B cell (primary cell): ENCODE measurements around the gene EDDM13. TPM values are rescaled to one million over a fixed set of nuclear protein-coding genes. Genes with fewer than 3 reads are reported as not detected.
"Not testable (repeated sequence)": the region's sequence is repeated elsewhere in the genome, so short reads cannot be mapped to it uniquely, and the experiment has no call there.

Experiments
- ATAC-seq: fragments of 200-7000 bp; cut with Tn5 transposase; one replicate; pipeline ENCODE4 v1.10.0; 2021; ENCODE audit warnings: low read depth, mild to moderate bottlenecking, moderate number of reproducible peaks, moderate library complexity
- CTCF ChIA-PET: fragments of 350-600 bp; sonication (Branson Sonifier 250); formaldehyde crosslinking; loops from one replicate; lab custom pipeline; 2021; ENCODE audit warnings: antibody characterized with exemption, inconsistent platforms; lab: Charles Lee
- POLR2A ChIA-PET: fragments of 350-600 bp; sonication (Branson Sonifier 250); formaldehyde crosslinking; loops from one replicate; lab custom pipeline; 2021; ENCODE audit warnings: antibody characterized with exemption; lab: Charles Lee
- DNase-seq: peaks from one replicate; pipeline ENCODE4 v3.0.0; 2013
- H2AFZ ChIP-seq: 2 replicates; pipeline ENCODE4 v1.6.1; 2012; ENCODE audit warnings: mild to moderate bottlenecking, low read depth, low read length; ENCODE audit not compliant: insufficient read depth, poor library complexity, severe bottlenecking
- H3K27ac ChIP-seq, 2 donors: 1 replicate in 1 of 2; 2 replicates in 1 of 2; pipeline ENCODE4 v1.5.1; 2012 to 2013; ENCODE audit warnings: low read length in 2 of 2, mild to moderate bottlenecking in 2 of 2, moderate library complexity in 1 of 2
- H3K27me3 ChIP-seq, 4 experiments: fragments of 200-600 bp in 1 of 4; sonication (generic) in 1 of 4; replicated peaks in 1 of 4; 1 replicate in 2 of 4; 2 replicates in 2 of 4; pipeline versions ENCODE4 v1.6.1 to v1.7.0; 2013 to 2016; ENCODE audit warnings: low read length in 3 of 4, mild to moderate bottlenecking in 2 of 4, mixed read lengths in 1 of 4, moderate library complexity in 1 of 4; ENCODE audit not compliant: insufficient read depth in 4 of 4, control insufficient read depth in 3 of 4; ENCODE audit errors: control extremely low read depth in 1 of 4
- H3K36me3 ChIP-seq, 2 experiments: replicated peaks in 1 of 2; 1 replicate in 1 of 2; 2 replicates in 1 of 2; pipeline versions ENCODE4 v1.6.1 to v1.7.1; 2013; ENCODE audit warnings: low read length in 1 of 2; ENCODE audit not compliant: insufficient read depth in 2 of 2, control insufficient read depth in 1 of 2; ENCODE audit errors: control extremely low read depth in 1 of 2, extremely low read depth in 1 of 2
- H3K4me1 ChIP-seq, 2 donors: fragments of 200-600 bp in 1 of 2; sonication (generic) in 1 of 2; 1 replicate in 1 of 2; 2 replicates in 1 of 2; pipeline versions ENCODE4 v1.5.1 to v1.6.1; 2013 to 2017; ENCODE audit warnings: low read length in 2 of 2; ENCODE audit not compliant: control insufficient read depth in 2 of 2, insufficient read depth in 2 of 2
- H3K4me2 ChIP-seq: replicated peaks from 2 replicates; pipeline ENCODE3; 2012; ENCODE audit warnings: mild to moderate bottlenecking, low read depth, low read length; ENCODE audit not compliant: poor library complexity, severe bottlenecking
- H3K4me3 ChIP-seq, 5 experiments: fragments of 200-600 bp in 1 of 5; sonication (generic) in 1 of 5; 1 replicate in 3 of 5; 2 replicates in 2 of 5; pipeline versions ENCODE4 v1.5.1 to v1.7.0; 2011 to 2016; ENCODE audit warnings: low read length in 4 of 5, mild to moderate bottlenecking in 4 of 5, low read depth in 2 of 5, control low read depth in 1 of 5, moderate library complexity in 1 of 5; ENCODE audit not compliant: insufficient read depth in 1 of 5; ENCODE audit errors: control extremely low read depth in 1 of 5, extremely low read depth in 1 of 5
- H3K79me2 ChIP-seq: fragments of 200-600 bp; sonication (generic); one replicate; pipeline ENCODE4 v1.6.0; 2016; ENCODE audit warnings: low read length; ENCODE audit not compliant: control insufficient read depth, insufficient read depth
- H3K9ac ChIP-seq: fragments of 200-600 bp; sonication (generic); 2 replicates; pipeline ENCODE4 v1.6.1; 2017; ENCODE audit warnings: mild to moderate bottlenecking, low read length, moderate library complexity
- H3K9me3 ChIP-seq, 3 donors: one replicate each; pipeline versions ENCODE4 v1.6.1 to v1.7.1; 2013; ENCODE audit warnings: low read length in 2 of 3; ENCODE audit not compliant: control insufficient read depth in 2 of 3, insufficient read depth in 1 of 3; ENCODE audit errors: control extremely low read depth in 1 of 3
- H4K20me1 ChIP-seq: 2 replicates; pipeline ENCODE4 v1.6.0; 2012; ENCODE audit warnings: mild to moderate bottlenecking, low read length; ENCODE audit not compliant: insufficient read depth, control insufficient read depth, poor library complexity, severe bottlenecking
- H3K27ac Mint-ChIP-seq: one replicate; pipeline ENCODE4 v1.8.0; 2021; ENCODE audit warnings: mixed read lengths
- H3K27me3 Mint-ChIP-seq: one replicate; pipeline ENCODE4 v1.8.0; 2021; ENCODE audit warnings: mixed read lengths
- H3K4me1 Mint-ChIP-seq: one replicate; pipeline ENCODE4 v1.8.0; 2021; ENCODE audit warnings: mixed read lengths
- H3K4me3 Mint-ChIP-seq: one replicate; pipeline ENCODE4 v1.8.0; 2021; ENCODE audit warnings: mixed read lengths
- H3K9me3 Mint-ChIP-seq: one replicate; pipeline ENCODE4 v1.8.0; 2022; ENCODE audit warnings: mixed read lengths; ENCODE audit not compliant: insufficient read depth
- EZH2 ChIP-seq: IDR thresholded peaks from 2 replicates; pipeline ENCODE4 v1.6.1; 2012; ENCODE audit warnings: borderline replicate concordance, low read depth, mild to moderate bottlenecking, moderate library complexity, low read length; ENCODE audit not compliant: insufficient read depth, poor library complexity, severe bottlenecking
- WGBS: methylation state at CpG from one replicate; pipeline ENCODE4 v1.1.5; 2013; ENCODE audit warnings: missing lambda C conversion rate; ENCODE audit not compliant: insufficient coverage; 5-methylcytosine and 5-hydroxymethylcytosine counted together
- intact Hi-C: fragments of 100-400 bp; cut with micrococcal nuclease; formaldehyde crosslinking; loops from one replicate; pipeline ENCODE4 v1.10.0; 2022
- polyA plus RNA-seq: library from polyadenylated mRNA; depleted of rRNA; stranded (reverse); fragments of >200 nt; gene quantifications from 2 replicates; pipeline ENCODE4 v1.2.3, GENCODE V29; 2012
- total RNA-seq, 2 donors: library from RNA; stranded (reverse); fragments of 120-200 nt in 1 of 2; gene quantifications; 1 replicate in 1 of 2; 2 replicates in 1 of 2; pipeline versions ENCODE4 v1.2.3 to v1.2.4, GENCODE V29; 2013 to 2022
- TF ChIP-seq, protein P1 (sequence below): fragments of 200-600 bp; IDR thresholded peaks from one replicate; pipeline ENCODE4 v1.8.0; 2022; ENCODE audit warnings: antibody characterized with exemption, mild to moderate bottlenecking

Gene EDDM13
- total and polyA plus RNA-seq, 2 donors (not counting 1 experiment from before 2014, with no cell fraction given), result not detected

DNA sequence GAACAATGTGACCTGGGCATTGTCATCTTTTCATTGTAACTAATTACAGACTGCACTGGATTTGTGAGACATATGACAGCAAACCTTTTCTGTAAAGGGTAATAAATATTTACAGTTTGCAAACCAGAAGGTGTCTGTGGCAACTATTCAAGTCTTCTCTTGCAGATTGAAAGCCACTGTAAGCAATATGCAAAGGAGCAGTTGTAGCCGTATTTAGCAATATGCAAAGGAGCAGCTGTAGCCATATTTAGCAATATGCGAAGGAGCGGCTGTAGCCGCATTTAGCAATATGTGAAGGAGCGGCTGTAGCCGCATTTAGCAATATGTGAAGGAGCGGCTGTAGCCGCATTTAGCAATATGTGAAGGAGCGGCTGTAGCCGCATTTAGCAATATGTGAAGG lies 66.5 kb downstream of the EDDM13 start:
- H3K27me3 Mint-ChIP-seq, result peaks cover 23% of the 10 kb centered on the region
- H2AFZ ChIP-seq, H3K9me3 Mint-ChIP-seq, H3K4me1 Mint-ChIP-seq, H3K79me2 ChIP-seq, H3K27ac Mint-ChIP-seq, H3K9me3 ChIP-seq, CTCF ChIA-PET, H3K4me3 ChIP-seq, ATAC-seq, H3K27ac ChIP-seq, H3K4me3 Mint-ChIP-seq, H3K36me3 ChIP-seq, H3K4me1 ChIP-seq, DNase-seq, POLR2A ChIA-PET, H3K27me3 ChIP-seq, H3K4me2 ChIP-seq, H3K9ac ChIP-seq, intact Hi-C loops, H4K20me1 ChIP-seq: not testable (repeated sequence)
- no CpG with 5 or more reads among the region's 10 CpGs for WGBS

DNA sequence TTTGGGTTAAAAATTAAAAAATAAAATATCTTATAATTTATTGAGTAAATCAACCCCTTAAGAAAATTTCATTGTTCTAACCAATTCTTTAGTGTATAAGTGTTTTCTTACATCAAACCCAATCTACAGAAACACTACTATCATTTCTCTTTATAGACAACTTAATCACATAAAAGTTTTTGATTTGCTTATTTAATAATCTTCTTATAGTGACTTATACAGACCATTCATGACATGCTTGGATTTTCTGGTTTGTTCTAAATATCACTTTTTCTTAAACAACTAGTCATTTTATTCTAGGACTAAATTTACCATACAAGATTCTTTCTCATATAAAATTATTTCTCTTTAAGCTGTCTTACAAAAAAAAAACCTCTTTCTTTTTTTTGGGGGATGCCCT lies 69.4 kb downstream of the EDDM13 start:
- no peaks in the 10 kb centered on the region for H3K9me3 ChIP-seq
- intact Hi-C loops, result no loop called here
- peaks cover 23% of the 10 kb centered on the region for H3K27me3 Mint-ChIP-seq
- H3K9ac ChIP-seq, result no peak overlapping the region
- no peaks in the 10 kb centered on the region for H4K20me1 ChIP-seq
- H3K4me2 ChIP-seq, result no peak overlapping the region
- no peaks in the 10 kb centered on the region for H3K79me2 ChIP-seq
- ChIA-PET CTCF (interaction anchor here (0.7 kb wide), 1 partner anchor 487 kb away, joined by 3 read pairs; no protein-coding TSS in a partner anchor), POLR2A (no interaction called here)
- H3K4me1 ChIP-seq, result no peaks in the 10 kb centered on the region
- H3K27ac ChIP-seq, result no peak overlapping the region
- H3K4me3 Mint-ChIP-seq, result no peak overlapping the region
- H3K27me3 ChIP-seq, result peaks cover 0 to 3% (median 0%) of the 10 kb centered on the region in 4 experiments
- no peak overlapping the region for H3K27ac Mint-ChIP-seq
- H2AFZ ChIP-seq, result no peak overlapping the region
- DNase-seq (no peak), ATAC-seq (no peak)
- H3K9me3 Mint-ChIP-seq, result peaks cover 4% of the 10 kb centered on the region
- no peaks in the 10 kb centered on the region for H3K4me1 Mint-ChIP-seq
- no peaks in the 10 kb centered on the region for H3K36me3 ChIP-seq
- H3K4me3 ChIP-seq, result no peak overlapping the region
- no peak for TF ChIP-seq EZH2
- TF ChIP-seq, protein P1, sequence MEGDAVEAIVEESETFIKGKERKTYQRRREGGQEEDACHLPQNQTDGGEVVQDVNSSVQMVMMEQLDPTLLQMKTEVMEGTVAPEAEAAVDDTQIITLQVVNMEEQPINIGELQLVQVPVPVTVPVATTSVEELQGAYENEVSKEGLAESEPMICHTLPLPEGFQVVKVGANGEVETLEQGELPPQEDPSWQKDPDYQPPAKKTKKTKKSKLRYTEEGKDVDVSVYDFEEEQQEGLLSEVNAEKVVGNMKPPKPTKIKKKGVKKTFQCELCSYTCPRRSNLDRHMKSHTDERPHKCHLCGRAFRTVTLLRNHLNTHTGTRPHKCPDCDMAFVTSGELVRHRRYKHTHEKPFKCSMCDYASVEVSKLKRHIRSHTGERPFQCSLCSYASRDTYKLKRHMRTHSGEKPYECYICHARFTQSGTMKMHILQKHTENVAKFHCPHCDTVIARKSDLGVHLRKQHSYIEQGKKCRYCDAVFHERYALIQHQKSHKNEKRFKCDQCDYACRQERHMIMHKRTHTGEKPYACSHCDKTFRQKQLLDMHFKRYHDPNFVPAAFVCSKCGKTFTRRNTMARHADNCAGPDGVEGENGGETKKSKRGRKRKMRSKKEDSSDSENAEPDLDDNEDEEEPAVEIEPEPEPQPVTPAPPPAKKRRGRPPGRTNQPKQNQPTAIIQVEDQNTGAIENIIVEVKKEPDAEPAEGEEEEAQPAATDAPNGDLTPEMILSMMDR, result no peak
